Dedifferentiated amniotic fluid mesenchymal stem cell (primary cell): ENCODE results near the gene IGF2R.
"Not testable (repeated sequence)": the region's sequence is repeated elsewhere in the genome, so short reads cannot be mapped to it uniquely, and the experiment has no call there.

Experiments used
- DNase-seq: peaks from one replicate; pipeline ENCODE4 v3.0.0-alpha.2; 2016; ENCODE audit errors: extremely low spot score

The IGF2R gene

DNA sequence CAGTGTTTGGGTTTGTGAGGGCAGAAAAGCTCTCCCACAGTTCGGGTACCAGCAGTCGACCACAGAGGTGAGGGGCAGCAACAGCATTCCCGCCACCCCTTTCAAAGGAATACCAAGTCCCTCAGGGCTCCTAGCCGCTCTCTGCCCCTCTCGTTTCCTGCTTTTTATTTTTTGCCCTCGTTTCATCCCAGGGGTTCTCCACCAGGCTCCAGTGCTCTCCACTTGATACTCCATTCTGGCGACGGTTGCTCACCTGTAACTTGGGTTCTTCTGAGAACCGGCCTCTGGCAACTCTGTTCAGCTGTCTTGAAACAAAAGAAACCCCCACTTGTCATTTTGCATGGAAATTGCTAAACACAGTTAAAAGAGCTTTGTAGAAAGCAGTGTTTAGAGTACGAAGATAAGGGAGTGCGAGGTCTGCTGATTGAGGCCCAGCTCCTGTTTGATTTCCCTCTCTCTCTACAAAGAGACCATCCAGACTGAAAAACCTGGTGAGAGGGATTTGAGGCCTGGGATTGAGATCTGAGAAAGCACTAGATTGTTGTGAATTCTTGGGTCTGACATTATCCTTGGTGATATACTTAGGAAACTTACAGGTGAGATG is 28.7 kb downstream of the IGF2R start:
- DNase-seq, result no peak

- DNase-seq, result no peak
Observed at GRCh38 chr6:159998538-159998937, 29.7 kb downstream of the IGF2R start.

DNA sequence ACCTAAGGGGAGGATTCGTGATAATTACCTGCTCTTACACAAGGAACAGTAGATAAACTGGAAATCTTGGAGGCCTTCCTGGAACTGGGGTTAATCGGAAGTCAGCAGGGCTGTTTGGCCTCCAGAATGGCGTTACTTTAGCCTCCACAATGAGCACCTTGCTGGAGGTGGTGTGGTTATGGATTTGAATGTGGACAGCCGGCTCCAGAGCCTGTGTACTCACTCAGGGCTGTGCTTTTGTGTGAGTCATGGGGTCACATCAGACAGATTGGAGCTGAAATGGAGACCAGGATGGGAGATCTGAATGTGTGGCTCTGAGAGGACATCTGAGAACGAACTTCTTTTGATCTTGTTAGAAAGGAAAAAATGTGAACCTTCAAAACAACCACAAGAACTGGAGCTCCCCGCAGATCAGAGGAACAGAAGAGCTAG is 30.4 kb downstream of the IGF2R start:
- no peak for DNase-seq

- no peak for DNase-seq
Observed at GRCh38 chr6:160000280-160000704, 31.4 kb downstream of the IGF2R start.

- not testable (repeated sequence) for DNase-seq
Observed at GRCh38 chr6:160000893-160001427, 32.1 kb downstream of the IGF2R start.

- DNase-seq, result no peak
Observed at GRCh38 chr6:160002882-160003281, 34.0 kb downstream of the IGF2R start.

- no peak for DNase-seq
Observed at GRCh38 chr6:160004018-160004417, 35.1 kb downstream of the IGF2R start.

DNA sequence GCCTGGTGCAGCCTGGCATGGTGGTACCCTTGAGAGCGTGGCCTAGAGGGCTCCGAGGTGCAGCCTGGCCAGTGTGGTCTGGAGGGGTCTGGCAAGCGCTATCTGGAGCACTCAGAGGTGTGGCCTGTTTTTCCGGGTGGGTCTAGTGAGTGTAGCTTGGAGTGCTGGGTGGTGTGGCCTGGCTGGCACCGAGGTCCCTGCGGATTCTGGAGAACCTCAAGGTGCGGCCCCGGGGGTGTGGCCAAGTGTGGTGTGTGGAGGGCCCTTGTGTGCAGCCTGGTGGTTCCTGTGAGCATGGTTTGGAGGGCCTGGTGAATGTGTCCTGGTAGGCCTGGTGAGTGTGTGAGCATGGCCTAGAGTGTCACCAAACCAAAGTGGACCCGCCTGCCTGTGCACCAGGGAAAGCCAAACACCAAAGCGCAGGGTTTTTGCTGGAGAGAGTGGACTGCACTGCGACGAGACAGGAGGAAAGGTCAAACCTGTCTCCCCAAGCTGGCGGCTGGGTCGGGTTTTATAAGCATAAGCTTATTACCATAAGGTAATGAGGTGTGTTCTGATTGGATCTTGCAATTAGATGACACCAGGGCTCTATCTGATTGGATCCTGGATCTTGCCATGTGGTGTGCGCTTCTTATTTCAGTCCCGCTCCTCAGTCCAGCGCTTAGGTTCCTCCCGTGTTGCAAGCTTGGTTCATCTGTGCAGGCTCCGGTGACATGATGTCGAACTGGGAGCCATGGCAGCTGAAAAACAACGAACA is 35.7 kb downstream of the IGF2R start:
- DNase-seq, result no peak

GRCh38 chr6:160005211-160005610 is 36.3 kb downstream of the IGF2R start:
- DNase-seq, result no peak

DNA sequence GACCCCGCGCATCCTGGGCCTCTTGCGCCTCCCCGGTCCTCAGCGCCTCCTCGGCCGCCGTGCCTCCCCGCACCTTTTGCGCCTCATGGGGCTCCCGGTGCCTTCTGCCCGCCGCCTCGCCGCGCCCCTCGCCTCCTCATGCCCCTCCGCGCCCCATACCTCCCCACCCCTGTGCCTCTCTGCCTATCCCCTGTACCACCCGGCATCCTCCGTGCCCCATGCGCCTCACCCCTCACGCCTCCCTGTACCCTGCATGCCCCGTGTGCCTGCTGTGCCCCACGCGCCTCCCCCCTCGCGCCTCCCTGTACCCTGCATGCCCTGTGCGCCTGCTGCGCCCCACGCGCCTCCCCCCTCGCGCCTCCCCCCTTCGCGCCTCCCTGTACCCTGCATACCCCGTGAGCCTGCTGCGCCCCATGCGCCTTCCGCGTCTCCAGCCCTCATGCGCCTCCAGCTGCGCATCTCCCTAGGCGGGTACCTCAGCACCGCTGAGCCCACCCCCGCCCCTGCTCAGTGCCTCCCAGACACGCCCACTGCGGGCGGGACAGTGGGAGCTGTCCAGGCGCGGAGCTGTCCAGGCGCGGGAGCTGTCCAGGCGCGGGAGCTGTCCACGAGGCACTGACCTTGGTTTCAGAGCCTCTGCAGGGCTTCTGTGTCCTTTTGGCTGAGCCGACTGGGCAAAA is 37.1 kb downstream of the IGF2R start:
- no peak for DNase-seq

DNA sequence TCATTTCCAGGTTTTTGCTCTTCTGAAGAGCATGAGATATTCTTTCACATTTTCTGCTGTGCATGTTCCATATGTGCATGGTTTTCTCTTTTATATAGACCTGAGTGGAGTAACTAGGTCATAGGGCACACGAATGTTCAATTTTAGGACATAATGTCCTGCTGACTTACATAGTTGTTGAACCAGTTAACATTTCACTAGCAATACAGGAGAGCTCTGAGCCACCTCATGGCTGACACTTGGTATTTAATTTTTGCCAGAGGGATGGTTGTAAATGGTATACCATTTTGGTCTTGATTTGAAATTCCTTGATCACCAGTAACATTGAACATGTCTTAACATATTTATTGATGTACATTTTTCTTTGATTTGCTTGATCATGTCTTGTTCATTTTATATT is 38.3 kb downstream of the IGF2R start:
- DNase-seq, result no peak

GRCh38 chr6:160007611-160008010 is 38.7 kb downstream of the IGF2R start:
- DNase-seq, result no peak

DNA sequence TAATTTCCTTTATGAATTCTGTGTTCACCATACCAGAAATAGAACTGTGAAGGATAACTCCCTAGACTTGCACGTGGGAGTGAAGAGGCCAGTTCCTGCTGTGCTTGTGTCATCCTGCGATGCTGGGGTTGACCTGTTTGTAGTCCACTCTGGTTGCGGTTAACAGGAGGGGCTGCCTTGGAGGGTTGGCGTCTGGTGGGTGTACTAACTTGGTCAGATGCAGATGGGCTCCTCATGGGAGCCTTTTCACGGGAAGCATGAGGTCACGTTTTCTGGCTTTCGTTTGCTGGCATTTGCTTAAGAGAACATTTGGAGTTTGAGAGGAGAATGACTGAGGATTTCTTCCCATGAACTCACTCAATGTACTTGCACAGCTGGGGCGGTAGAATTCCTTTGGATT is 41.2 kb downstream of the IGF2R start:
- DNase-seq, result peak; percentile 32

GRCh38 chr6:160013987-160014868 is 45.3 kb downstream of the IGF2R start:
- no peak for DNase-seq

GRCh38 chr6:160014869-160015182 is 45.9 kb downstream of the IGF2R start:
- DNase-seq, result no peak

GRCh38 chr6:160015778-160016684 is 47.1 kb downstream of the IGF2R start:
- DNase-seq, result no peak

- DNase-seq, result no peak
Observed at GRCh38 chr6:160022101-160022500, 53.2 kb downstream of the IGF2R start.

GRCh38 chr6:160022793-160023192 is 53.9 kb downstream of the IGF2R start:
- DNase-seq, result no peak

DNA sequence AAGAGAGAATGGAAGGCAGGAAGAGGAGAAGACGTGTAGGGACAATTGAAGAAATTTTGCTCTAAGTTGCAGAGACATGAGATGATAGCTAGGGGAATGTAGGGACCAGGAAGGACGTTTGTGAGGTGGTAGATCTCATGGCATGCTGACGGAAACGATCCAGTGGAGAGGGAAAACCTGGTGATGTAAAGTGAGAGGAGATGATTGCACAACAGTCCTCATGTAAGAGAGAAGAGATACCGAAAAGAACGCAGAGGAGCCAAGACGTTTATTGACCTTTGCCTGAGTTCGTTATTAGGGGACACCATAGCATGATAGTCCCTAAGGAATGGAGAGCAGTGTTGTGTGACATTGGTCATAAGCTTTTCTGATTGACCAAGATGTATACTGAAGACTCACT is 55.3 kb downstream of the IGF2R start:
- no peak for DNase-seq

- DNase-seq, result no peak
Observed at GRCh38 chr6:160027076-160027475, 58.2 kb downstream of the IGF2R start.

DNA sequence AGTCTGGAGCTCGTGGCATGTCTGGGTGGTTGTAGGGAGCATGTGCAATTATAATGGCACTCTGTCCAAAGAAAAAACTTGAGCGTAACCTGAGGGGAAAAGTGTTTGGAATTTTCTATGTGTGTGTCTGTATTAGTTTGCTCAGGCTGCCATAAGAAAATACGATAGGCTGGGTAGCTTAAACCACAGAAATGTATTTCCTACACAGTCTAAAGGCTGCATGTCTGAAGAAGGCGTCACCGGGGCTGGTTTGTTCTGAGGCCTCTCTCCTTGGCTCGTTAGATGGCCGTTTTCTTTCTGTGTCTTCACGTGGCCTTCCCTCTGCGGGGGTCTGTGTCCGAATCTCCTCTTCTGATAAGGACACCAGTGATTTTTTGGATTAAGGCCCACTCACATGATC is 59.0 kb downstream of the IGF2R start:
- peak; percentile 34 for DNase-seq
